Esophagus (tissue), 2 donors: ENCODE data around the gene OR5W2. TPM values are rescaled to one million over a fixed set of nuclear protein-coding genes. Genes with fewer than 3 reads are reported as not detected.
"Not testable (repeated sequence)": the region's sequence is repeated elsewhere in the genome, so short reads cannot be mapped to it uniquely, and the experiment has no call there.

Experiments used
- H3K27ac ChIP-seq, 2 donors: one replicate each; pipeline ENCODE4 v1.5.1; 2013; ENCODE audit warnings: low read depth in 2 of 2, mild to moderate bottlenecking in 2 of 2, inconsistent platforms in 1 of 2, low read length in 1 of 2, moderate library complexity in 1 of 2
- H3K27me3 ChIP-seq, 2 donors: one replicate each; pipeline ENCODE4 v1.6.1; 2013; ENCODE audit warnings: low read length in 2 of 2, control low read depth in 1 of 2, mild to moderate bottlenecking in 1 of 2; ENCODE audit not compliant: insufficient read depth in 2 of 2, control insufficient read depth in 1 of 2
- H3K36me3 ChIP-seq, 2 donors: one replicate each; pipeline ENCODE4 v1.6.1; 2013; ENCODE audit warnings: low read length in 1 of 2; ENCODE audit not compliant: control insufficient read depth in 2 of 2, insufficient read depth in 2 of 2
- H3K4me1 ChIP-seq, 2 donors: one replicate each; pipeline ENCODE4 v1.6.1; 2013; ENCODE audit warnings: low read length in 1 of 2; ENCODE audit not compliant: control insufficient read depth in 2 of 2, insufficient read depth in 2 of 2
- H3K4me3 ChIP-seq, 2 donors: one replicate each; pipeline ENCODE4 v1.5.1; 2013; ENCODE audit warnings: low read length in 2 of 2, mild to moderate bottlenecking in 2 of 2, low read depth in 1 of 2, moderate library complexity in 1 of 2
- H3K9me3 ChIP-seq, 2 donors: one replicate each; pipeline ENCODE4 v1.6.1; 2013; ENCODE audit warnings: mild to moderate bottlenecking in 2 of 2, low read depth in 1 of 2, low read length in 1 of 2, moderate library complexity in 1 of 2; ENCODE audit not compliant: control insufficient read depth in 2 of 2, insufficient read depth in 1 of 2
- WGBS, 2 donors: extraction: QIAGEN DNeasy Blood & Tissue Kit; methylation state at CpG; one replicate each; pipeline ENCODE4 v1.1.7; 2013; 5-methylcytosine and 5-hydroxymethylcytosine counted together
- polyA plus RNA-seq, 2 donors: library from polyadenylated mRNA; stranded (reverse); fragments of 200-250 nt; gene quantifications; one replicate each; pipeline ENCODE4 v1.2.3, GENCODE V29; 2013
- donor health status: healthy with polysubstance abuse.
- donor health status: Bipolar disorder and iron deficiency.

Gene OR5W2
- not detected for polyA plus RNA-seq

DNA sequence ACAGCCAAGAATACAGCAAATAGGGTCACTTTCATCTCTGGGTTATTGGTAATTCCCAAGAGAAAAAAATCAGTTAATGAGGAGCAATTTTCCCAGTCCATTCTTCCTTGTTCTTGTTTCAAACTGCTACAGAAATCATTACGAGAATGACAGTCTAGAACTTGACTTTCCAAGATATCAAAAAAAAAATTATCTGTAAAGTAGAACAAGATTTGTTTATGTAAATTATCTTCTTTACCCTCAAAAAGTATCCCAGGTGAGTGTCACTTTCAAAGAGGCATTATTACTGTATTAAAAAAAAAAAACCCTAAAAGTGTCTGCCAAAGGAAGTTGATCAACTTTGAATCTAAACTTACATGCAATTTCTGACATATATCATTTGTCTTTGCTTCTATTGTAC is at the start of gene OR5W2:
Gene OR5W2 (minus strand): TSS at position 101 of the 400 bp plus-strand sequence. CDS start 0 bp downstream, at position 101.
- Histone ChIP-seq H3K27ac (no peak within 1 kb of the TSS), H3K9me3 (no peaks in the 10 kb centered on the region), H3K4me3 (no peak within 1 kb of the TSS), H3K27me3 (no peaks in the 10 kb centered on the region), H3K4me1 (no peaks in the 10 kb centered on the region), H3K36me3 (no peaks in the 10 kb centered on the region)
- 33 to 65% methylated on average over 1 of the region's 1 CpG for WGBS, 2 donors

DNA sequence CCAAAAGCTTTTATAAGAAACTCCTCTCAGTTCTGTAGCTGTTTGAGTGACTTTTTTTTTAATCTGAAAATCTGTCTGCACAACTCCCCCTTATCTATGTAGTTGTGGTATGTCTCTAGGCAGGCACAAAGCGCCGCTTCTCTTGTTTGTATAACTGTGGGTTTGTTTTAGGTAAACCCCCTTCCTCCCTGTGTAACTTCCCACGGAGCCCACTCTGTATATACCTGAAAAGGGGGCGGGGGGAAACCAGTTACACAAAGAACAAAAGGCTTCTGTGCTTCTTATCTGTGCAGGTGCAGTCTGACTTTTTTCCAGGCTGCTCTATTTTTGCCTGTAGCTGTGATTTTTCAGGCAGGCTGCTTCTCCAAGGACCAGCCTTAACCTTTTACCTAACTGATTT is 42.1 kb upstream of the OR5W2 start:
- H3K27ac ChIP-seq, result no peak overlapping the region
- H3K4me1 ChIP-seq, result no peaks in the 10 kb centered on the region
- H3K4me3 ChIP-seq, result no peak overlapping the region
- H3K36me3 ChIP-seq, result no peaks in the 10 kb centered on the region
- no peaks in the 10 kb centered on the region for H3K27me3 ChIP-seq
- no peaks in the 10 kb centered on the region for H3K9me3 ChIP-seq
- 29 to 43% methylated on average over 4 of the region's 4 CpGs for WGBS, 2 donors

DNA sequence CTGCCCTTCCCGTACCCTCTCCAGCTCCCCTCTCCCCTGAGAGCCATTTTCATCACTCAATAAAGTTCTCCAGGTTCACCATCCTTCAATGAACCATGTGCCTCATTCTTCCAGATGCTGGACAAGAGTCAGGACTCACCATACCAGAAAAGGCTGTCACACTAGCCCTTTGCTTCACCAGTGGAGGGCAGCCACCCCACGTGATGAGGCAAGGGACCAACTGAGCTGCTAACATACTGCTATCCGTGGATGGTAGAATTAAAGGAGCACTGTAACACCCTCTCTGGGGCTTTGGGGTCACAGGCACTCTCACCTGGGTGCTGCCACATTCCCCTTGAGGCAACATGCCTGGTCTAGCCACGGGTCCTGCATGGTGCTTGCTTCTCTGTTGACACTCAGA is 34.9 kb upstream of the OR5W2 start:
- Histone ChIP-seq H3K9me3 (peaks cover 0 to 4% of the 10 kb centered on the region in 2 donors), H3K4me3 (no peak overlapping the region)
- 58 to 68% methylated on average over 4 of the region's 4 CpGs for WGBS, 2 donors

DNA sequence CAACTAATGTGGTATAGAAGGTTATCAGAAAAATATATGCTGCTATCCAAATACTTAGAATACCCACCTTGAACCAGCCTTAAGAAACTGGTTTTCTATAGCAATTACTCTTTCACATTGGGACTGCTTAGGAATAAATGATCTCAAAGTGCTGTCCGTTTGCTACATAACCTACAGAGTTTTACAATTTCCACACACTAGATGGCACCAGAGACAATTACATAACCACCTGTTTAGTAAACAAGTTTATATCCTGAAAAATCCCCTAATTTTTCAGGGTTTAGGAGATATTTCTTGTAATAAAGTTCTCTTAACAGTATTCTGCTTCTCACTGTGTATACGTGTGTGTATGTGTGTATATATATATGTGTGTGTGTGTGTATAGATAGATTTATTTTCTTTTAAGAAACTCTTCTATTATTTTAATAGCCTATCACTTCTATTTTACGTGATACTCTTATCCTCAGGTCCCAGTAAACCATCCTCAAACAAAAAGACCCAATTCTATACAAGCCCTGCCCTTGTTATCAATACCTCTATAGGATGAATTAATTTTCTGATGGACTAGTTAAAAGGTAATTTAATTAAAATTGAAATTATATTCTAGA is 28.5 kb upstream of the OR5W2 start:
- Histone ChIP-seq H3K4me1 (no peaks in the 10 kb centered on the region), H3K4me3 (no peak overlapping the region), H3K9me3 (no peaks in the 10 kb centered on the region), H3K36me3 (no peaks in the 10 kb centered on the region), H3K27me3 (no peaks in the 10 kb centered on the region), H3K27ac (no peak overlapping the region)
- 0 to 5% methylated on average over 3 of the region's 3 CpGs for WGBS, 2 donors

More for the DNA sequence above, 34.9 kb upstream of the OR5W2 start:
- H3K4me1 ChIP-seq, result no peaks in the 10 kb centered on the region
- no peaks in the 10 kb centered on the region for H3K27me3 ChIP-seq
- no peaks in the 10 kb centered on the region for H3K36me3 ChIP-seq
- H3K27ac ChIP-seq, result no peak overlapping the region

DNA sequence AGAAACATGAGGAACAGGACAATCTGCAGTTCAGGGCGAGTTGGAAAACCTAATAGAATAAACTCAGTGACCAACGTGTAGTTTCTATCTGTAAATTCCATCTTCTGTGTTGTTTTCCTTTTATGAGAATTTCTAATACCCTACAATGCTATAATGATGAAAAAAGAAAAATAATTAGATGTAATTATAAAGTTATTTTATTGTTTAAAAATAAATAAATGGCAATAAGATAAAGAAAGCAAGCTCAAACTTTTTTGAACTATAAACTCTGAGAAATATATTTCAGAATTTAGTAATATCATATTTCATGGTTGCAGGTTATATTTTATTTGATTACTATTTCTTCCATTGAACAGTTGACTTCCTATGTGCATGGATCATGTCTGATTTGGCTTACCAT is 21.9 kb upstream of the OR5W2 start, which contains the start of gene OR5I1:
Gene OR5I1 (minus strand): TSS at position 101 of the 400 bp plus-strand sequence. CDS start 0 bp downstream, at position 101.
- Histone ChIP-seq H3K27ac (no peak within 1 kb of the TSS), H3K36me3 (no peaks in the 10 kb centered on the region), H3K9me3 (no peaks in the 10 kb centered on the region), H3K4me1 (no peaks in the 10 kb centered on the region), H3K27me3 (no peaks in the 10 kb centered on the region), H3K4me3 (no peak within 1 kb of the TSS)
- 59 to 76% methylated on average over 2 of the region's 2 CpGs for WGBS, 2 donors

GRCh38 chr11:55920537-55920936 is 6.2 kb upstream of the OR5W2 start:
- Histone ChIP-seq H3K4me3 (no peak overlapping the region), H3K27me3 (no peaks in the 10 kb centered on the region), H3K4me1 (no peaks in the 10 kb centered on the region), H3K27ac (no peak overlapping the region), H3K9me3 (peaks cover 3 to 5% of the 10 kb centered on the region in 2 donors), H3K36me3 (no peaks in the 10 kb centered on the region)
- WGBS, 2 donors, result 77 to 85% methylated on average over 5 of the region's 5 CpGs

DNA sequence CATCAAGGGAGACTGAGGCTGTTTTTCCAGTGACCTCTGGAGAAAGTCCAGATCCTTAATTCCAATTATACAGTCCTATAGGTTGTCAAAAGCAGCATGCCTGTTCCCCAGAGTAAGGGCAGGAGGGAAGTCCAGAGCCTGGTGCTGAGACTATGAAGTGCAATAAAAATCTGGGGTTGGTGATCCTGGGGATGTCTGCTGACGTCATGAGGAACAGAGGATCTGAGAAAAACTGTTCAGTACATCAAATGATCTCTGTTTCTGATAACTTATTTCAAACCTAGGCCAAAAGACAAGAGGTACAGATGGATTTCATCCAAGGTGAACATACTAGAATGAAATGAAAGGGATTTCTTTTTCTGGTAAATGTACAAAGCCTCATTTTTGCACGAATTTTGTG is 12.1 kb downstream of the OR5W2 start:
- no peaks in the 10 kb centered on the region for H3K27me3 ChIP-seq
- H3K4me3 ChIP-seq, result no peak overlapping the region
- no peak overlapping the region for H3K27ac ChIP-seq
- H3K9me3 ChIP-seq, result peaks cover 0 to 2% of the 10 kb centered on the region in 2 donors
- H3K36me3 ChIP-seq, result no peaks in the 10 kb centered on the region
- no peaks in the 10 kb centered on the region for H3K4me1 ChIP-seq
- WGBS, 2 donors, result 23 to 30% methylated on average over 2 of the region's 2 CpGs

GRCh38 chr11:55895216-55895615 is 19.2 kb downstream of the OR5W2 start:
- H3K4me3 ChIP-seq, result no peak overlapping the region
- no peak overlapping the region for H3K27ac ChIP-seq
- no peaks in the 10 kb centered on the region for H3K36me3 ChIP-seq
- 61 to 64% methylated on average over 8 of the region's 8 CpGs for WGBS, 2 donors
- H3K27me3 ChIP-seq, result no peaks in the 10 kb centered on the region
- H3K4me1 ChIP-seq, result no peaks in the 10 kb centered on the region
- H3K9me3 ChIP-seq, result peaks cover 2 to 3% of the 10 kb centered on the region in 2 donors

GRCh38 chr11:55885481-55885880 is 28.9 kb downstream of the OR5W2 start:
- H3K36me3 ChIP-seq, H3K27me3 ChIP-seq, H3K4me3 ChIP-seq, H3K9me3 ChIP-seq, H3K27ac ChIP-seq, H3K4me1 ChIP-seq: not testable (repeated sequence)
- WGBS, 2 donors, result 86 to 90% methylated on average over 9 of the region's 9 CpGs

DNA sequence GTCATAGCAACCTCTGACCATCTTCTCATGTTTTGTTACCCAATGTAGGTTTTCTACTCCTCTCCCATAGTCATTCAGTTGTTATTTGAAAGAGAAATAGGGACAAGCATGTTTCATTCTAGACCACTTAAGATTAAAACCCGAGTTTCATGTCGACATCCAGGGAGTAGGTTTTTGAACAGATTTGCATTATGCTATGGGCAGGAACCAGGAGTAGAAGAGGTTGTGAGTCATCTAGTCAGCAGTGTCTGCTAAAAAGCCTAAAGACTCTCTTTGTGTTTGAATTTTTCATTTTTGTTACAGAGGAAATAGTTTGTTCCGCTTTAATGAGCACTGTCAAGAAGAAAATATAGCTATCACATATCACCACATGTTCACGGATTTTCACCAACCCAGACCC is 29.4 kb downstream of the OR5W2 start:
- not testable (repeated sequence) for H3K27ac ChIP-seq, H3K36me3 ChIP-seq, H3K4me3 ChIP-seq, H3K27me3 ChIP-seq, H3K4me1 ChIP-seq, H3K9me3 ChIP-seq
- WGBS, 2 donors, result 83 to 86% methylated on average over 4 of the region's 4 CpGs
